ENCODE data around the gene FOSL1.
A peak's percentile ranks its signal among the peaks of the same experiment; 100 is the strongest.
"Not testable (repeated sequence)": the region's sequence is repeated elsewhere in the genome, so short reads cannot be mapped to it uniquely, and the experiment has no call there.

FOSL1 gene

DNA sequence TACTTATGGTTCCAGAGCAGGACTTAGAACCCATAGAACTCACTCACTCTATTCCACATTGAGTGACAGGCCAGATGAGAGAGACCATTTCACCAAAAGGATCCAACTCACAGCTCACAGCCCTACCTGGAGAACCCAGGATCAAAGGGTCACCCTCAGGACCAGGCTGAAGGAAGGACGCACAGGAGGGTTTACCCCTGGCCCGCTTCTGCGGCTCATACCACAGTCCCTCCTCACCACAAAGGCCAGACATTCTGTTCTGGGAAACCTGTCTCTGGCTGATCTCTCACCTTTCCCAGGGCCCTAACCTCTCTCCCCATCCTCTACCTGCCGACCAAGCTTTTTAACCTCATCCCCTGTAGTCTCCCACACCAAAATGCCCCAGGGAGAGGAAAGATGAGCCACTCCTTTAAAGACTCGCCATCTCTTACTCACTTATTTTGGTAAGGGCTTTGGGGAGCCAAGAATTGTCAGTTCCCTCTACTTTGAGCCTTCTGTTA, 4.7 kb downstream of the FOSL1 start:
- no peak for DNase-seq (ENCODE audit: low spot score)
- TF ChIP-seq CTCF (IDR thresholded peaks at IDR 0.05; ENCODE audit: extremely low read depth, missing control alignments), result no peak

- no peak for TF ChIP-seq CTCF (IDR thresholded peaks at IDR 0.05; ENCODE audit: extremely low read depth, missing control alignments)
- DNase-seq (ENCODE audit: low spot score), result no peak
Measured at GRCh38 chr11:65894034-65894591, 6.1 kb downstream of the FOSL1 start.

GRCh38 chr11:65892661-65893317, 7.4 kb downstream of the FOSL1 start:
- no peak for DNase-seq (ENCODE audit: low spot score)
- TF ChIP-seq CTCF (IDR thresholded peaks at IDR 0.05; ENCODE audit: extremely low read depth, missing control alignments), result no peak

DNA sequence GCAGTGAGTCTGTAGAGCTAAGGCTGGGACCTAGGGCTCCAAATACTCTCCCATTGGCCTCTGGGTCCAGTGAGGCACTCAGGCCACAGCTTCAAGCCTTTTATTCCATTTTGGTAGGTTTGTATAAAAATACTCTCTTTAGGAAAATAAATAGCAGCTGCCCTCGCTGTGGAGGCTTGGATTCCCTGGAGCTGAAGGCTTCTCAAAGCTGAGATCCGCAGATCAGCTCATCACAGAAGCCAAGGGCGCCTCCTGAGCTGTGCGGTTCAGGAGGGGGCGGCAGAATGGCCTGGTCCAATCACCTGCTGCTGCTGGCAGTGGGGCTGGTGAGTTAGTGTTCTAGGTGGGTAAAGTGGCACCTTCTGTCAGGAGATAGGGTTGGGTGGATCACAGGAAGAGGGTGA, 8.0 kb downstream of the FOSL1 start:
- DNase-seq (ENCODE audit: low spot score), result not testable (repeated sequence)

DNA sequence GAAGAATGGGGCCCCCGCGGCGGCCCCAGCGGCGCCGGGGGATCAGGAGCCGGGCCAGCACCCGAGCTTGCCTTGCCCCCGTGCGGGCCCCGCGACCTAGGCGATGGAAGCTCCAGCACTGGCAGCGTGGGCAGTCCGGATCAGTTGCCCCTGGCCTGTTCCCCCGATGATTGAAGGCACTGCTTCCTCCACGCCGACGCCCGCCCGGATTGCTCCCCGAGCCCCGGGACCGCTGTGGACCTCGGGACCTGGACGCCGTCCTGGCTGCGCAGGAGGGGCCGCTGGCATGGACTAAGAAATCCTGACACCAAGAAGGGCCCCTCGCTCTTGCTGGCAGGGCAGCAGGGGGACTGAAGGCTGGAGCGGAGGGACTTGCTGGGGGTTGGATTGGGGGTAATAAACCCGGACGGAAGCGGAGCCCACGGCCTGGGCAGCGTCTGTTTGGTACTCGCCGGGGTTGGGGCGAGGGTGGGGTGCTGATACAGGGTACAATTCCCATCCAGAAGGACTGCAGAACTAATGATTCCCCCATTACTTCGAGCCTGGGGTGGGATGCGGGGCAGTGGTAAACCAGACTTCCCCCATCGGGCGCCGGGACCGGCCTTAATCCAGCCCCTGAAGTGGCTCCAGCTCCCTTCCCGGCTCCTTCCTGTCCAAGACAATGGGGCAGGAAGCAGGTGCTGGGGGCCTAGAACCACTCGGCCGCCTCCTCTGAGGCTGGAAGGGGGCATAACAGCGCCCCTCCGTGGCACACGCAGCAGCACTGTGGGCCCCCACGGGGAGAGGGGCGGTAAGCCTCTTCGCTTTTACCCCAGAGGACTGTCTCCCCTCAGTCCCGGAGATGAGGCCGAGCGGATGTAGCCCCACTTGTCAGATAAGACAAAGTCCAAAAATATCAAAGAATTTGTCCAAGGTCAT, 8.7 kb downstream of the FOSL1 start:
- DNase-seq (ENCODE audit: low spot score), result no peak
- peak; percentile 40 for TF ChIP-seq CTCF (IDR thresholded peaks at IDR 0.05; ENCODE audit: extremely low read depth, missing control alignments)

GRCh38 chr11:65890324-65891218, 9.6 kb downstream of the FOSL1 start, which contains the start of gene CCDC85B:
TSS of gene CCDC85B (plus strand) at chr11:65890673. CDS start at chr11:65890784, 111 bp downstream.
- no peak for TF ChIP-seq CTCF (IDR thresholded peaks at IDR 0.05; ENCODE audit: extremely low read depth, missing control alignments)
- DNase-seq (ENCODE audit: low spot score), result peak; percentile 97

DNA sequence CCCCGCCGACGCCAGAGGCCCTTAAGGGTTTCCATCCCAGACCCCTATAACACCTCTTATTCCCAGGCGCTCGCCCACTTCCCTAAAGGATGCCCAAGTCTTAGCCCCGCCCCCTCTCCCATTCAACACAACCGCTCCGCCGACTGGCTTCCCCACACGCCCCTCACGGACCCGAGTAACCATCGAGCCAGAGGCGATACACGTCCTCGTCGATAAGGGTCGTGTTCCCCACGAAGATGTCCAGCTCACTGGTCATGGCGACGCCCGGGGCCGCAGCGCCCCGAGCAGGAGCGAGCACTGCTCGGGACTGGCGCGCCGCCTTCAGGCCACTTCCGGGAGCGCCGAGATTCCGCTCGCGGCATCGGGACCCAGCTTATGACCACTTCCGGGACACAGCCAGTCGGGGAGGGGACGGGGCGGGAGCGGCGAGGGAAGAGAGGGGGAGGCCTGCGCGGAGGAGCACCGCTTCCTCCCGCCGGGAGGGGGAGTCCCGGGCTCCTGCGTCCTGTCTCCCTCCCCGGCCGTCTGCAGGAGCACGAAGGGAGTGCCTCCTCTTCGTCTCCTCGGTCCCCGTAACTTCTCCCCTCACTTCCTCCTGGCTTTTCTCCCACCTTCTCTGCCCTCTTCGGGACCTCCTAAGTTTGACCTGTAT, 11.9 kb downstream of the FOSL1 start, which contains the start of gene FIBP:
FIBP (minus strand) TSS at position 309 of the 652 bp plus-strand sequence; CDS start at position 256, 53 bp downstream.
- peak; percentile 69 for TF ChIP-seq CTCF (IDR thresholded peaks at IDR 0.05; ENCODE audit: extremely low read depth, missing control alignments)
- DNase-seq (ENCODE audit: low spot score), result peak; percentile 97
